Stimulated activated CD4-positive, alpha-beta T cell treated with anti-CD3 and anti-CD28 coated beads, Interleukin-1b, Interleukin-23, amount 100 ng/mL, for 24 hours (primary cell): ENCODE results near the gene CFAP61.

Source experiments
- DNase-seq, 4 experiments: peaks; one replicate each; pipeline ENCODE4 v3.0.0-alpha.2; 2020; ENCODE audit warnings: low read depth in 4 of 4, low spot score in 1 of 4

The CFAP61 gene

DNA sequence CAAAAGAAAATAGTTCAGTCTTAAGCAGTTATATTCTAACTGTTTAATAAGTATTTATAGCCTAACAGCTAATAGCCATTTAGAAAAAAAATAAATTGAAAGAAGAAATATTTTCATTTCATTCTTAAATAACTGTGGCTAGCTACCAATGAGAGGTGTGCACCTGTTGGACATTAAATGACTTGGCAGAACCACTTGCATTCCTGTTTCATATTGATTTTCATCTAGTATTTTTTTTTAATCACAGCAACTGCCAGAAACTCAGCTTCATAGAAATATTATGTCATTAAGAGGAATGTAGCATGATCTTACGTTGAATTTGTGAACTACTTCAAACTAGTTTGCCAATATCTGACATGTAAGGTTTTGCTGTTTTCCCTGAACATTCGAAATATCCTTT lies 25.0 kb upstream of the CFAP61 start:
- no peak for DNase-seq

DNA sequence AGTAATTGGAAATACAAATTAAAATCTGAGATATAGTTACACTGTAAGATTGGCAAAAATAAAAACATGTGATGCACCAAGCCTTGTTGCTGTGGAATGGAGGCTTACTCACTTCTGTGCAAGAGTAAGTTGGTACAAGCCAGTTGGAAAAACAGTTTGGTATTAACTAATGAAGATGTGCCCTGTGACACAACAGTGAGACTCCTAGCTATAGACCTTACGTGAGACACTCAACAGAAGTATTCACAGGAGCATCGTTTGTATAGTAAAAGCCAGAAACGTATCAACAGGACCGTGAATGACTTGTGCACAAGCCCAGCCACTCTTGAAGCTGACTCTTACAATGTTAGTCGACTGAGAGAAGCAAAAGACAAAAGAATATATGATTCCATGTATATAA lies 20.5 kb upstream of the CFAP61 start:
- no peak for DNase-seq

- DNase-seq: no peak
Observed at GRCh38 chr20:20034486-20034885, 17.8 kb upstream of the CFAP61 start.

GRCh38 chr20:20036756-20037155 lies 15.6 kb upstream of the CFAP61 start:
- no peak for DNase-seq

DNA sequence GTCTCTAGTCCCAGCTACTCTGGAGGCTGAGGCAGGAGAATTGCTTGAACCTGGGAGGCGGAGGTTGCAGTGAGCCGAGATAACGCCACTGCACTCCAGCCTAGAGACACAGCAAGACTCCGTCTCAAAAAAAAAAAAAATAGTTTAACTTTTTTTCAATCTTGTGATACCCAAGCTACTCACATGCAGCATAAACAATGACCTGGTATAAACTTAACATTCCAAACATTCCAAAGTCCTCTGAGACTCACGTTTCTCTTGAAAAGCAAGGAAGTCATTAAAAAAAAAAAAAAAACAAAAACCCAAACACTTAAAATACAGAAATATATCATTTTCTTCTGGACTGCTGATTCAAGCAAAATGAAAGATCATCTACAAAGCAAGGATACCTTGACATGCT lies 14.4 kb upstream of the CFAP61 start:
- no peak for DNase-seq

DNA sequence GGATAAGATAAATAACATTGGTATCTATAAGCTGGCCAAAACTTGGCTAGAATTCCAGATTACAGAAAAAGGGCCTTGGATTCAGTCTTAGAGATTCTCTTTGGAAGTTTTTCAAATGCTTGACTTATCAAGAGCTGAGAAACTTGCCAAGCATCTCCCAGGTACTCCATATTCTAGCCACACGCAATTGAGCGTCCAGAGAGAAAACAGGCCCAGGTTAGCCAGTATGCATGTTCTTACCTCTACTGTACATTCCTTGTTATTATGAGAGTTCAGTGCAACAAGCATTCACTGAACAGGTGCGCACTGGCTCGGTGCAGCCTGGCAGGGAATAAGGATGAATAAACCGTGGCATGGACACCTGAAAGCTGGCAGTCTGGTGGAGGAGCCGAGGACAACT lies 13.7 kb upstream of the CFAP61 start:
- no peak for DNase-seq

DNA sequence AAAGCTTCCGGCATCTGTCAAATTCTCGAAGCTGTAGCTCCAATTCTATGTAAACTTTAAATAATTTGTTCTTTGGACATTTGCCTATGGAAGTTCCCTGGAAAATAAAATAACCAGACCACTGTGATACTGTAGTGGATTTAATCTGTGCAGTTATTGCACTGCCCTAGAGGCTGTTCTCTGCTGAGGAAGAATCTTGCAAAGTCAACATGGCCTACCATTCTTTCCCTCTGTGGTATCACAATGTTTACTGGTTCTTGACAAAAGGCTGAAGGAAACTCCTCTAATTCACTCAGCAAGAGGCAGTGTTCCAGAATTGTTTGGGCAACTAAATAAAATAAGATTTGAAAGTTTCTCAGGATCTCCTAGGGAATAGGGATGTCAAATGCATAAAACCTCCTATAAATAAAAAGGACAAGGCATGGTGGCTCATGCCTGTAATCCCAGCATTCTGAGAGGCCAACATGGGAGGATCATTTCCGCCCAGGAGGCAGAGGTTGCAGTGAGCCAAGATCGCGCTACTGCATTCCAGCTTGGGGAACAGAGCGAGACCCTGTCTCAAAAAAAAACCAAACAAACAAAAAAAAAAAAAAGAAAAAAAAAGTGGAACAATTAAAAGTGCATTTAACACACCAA lies 12.5 kb upstream of the CFAP61 start:
- no peak for DNase-seq

DNA sequence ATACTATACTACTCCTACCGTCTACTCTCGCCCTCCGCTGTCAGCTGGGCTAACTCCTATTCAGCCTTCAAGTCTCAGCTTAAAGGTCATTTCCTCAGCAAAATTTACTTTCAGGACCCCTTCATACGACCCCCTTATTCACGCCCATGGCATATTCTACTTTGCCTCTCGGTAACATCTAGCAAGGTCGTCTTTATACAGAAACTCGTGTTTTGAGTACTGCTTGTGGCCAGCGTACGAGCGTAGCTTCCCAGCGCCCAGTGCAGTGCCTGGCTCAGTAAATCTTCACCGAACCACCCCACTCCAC lies 612 bp upstream of the CFAP61 start:
- DNase-seq: no peak

DNA sequence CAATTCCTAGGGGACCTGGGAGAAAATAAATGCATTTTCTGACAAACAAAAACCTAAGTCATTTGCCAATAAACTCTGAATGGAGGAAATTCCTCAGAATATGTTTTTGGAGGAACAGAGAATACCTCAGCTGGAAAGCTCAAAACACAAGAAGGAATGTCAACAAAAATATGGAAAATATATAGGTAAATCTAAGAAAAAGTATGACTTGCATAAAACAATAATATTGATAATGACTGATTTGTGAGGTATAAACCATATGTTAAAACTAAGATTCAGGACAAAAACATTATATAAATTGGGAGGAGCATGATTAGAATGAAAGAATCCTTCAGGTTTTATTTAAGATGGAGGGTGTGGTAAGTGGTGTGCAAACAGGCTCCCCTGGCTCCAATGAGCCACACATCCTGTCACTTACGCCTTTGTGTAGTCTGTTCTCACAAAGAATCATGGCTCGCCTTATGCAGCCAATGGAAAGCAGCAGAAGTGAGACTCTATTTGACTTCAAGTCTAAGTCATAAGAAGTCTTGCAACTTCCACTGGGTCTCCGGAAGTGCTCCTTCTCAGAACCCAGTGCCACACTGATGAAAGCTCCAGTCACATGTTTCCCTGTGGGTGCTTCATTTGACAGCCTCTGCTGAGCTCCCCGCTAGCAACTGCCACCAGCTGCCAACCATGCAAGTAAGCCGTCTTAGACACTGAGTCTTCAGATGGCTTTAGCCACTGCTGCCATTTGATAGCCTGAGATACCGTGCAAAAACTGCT lies 8.1 kb downstream of the CFAP61 start:
- no peak for DNase-seq

GRCh38 chr20:20063941-20064702 lies 11.8 kb downstream of the CFAP61 start:
- DNase-seq: no peak

GRCh38 chr20:20065361-20065760 lies 13.0 kb downstream of the CFAP61 start:
- no peak for DNase-seq

- no peak for DNase-seq
Observed at GRCh38 chr20:20070871-20071726, 18.8 kb downstream of the CFAP61 start.

GRCh38 chr20:20073801-20074371 lies 21.6 kb downstream of the CFAP61 start:
- DNase-seq: no peak

- no peak for DNase-seq
Observed at GRCh38 chr20:20075032-20075431, 22.7 kb downstream of the CFAP61 start.

- no peak for DNase-seq
Observed at GRCh38 chr20:20076297-20077065, 24.1 kb downstream of the CFAP61 start.

DNA sequence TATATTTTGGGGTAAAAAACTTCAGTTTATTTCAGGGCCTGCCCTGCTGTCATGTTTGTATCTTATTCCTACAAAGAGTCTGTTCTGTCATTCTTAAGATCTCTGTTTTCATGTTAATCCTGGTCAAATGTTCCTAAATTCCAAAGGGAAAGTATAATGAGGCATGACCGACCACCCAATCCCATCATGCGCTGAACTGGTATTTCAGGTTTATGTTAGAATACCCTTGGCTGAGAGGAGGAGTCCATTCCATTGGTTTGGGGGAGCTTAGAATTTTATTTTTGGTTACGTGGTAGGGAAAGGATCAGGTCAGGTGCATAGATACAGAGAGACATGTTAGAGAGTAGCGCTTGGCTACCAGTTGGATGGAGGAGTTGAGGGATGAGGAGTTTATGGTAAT lies 25.7 kb downstream of the CFAP61 start:
- DNase-seq: no peak

GRCh38 chr20:20079102-20079784 lies 26.9 kb downstream of the CFAP61 start:
- no peak for DNase-seq

DNA sequence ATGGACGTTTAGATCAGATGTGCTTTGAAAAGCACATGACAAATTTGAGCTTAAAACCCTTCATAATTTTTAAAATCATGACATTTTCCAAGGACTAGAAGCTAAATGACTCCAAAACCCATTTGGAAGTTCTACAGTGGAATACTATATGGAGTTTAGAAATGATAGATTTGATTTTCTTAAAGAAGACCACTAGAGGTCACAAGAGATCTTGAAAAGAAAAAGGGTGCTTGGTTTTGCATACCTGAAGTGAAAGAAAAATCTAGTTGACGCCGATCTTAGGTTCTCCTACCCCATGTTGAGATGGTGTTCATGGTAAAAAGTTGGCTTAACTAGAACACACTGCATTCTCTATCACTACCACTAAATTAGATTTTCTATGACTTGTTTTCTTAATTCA lies 31.5 kb downstream of the CFAP61 start:
- no peak for DNase-seq

- DNase-seq: no peak
Observed at GRCh38 chr20:20084296-20084752, 32.0 kb downstream of the CFAP61 start.

GRCh38 chr20:20085071-20085470 lies 32.7 kb downstream of the CFAP61 start:
- no peak for DNase-seq
